ENCODE measurements around the gene PTPRG. TPM values are rescaled to one million over a fixed set of nuclear protein-coding genes. Genes with fewer than 3 reads are reported as not detected.

PTPRG gene
- total and polyA plus RNA-seq, 4 donors = 3.6 to 35.6 (median 8.1) TPM

DNA sequence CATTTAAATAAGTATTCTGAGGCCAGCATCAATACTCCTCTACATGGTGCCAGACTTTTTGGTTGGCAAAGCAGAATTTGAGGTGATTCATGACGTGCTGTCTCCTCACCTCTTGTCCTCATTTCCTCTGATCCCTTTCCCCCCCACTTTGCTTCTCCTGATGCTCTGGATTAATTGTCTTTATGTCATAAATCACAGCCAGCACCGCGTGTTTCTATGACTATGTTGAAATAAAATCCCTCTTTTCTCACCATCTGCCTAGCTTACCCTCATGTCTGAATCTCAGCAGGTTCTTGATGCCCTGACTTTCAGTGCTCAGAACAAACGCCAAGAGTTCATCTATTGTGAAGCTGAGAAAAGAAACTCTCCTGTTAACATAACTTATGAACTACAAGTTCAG, 19.7 kb upstream of the PTPRG start (continued):
- no peak for TF ChIP-seq REST (IDR thresholded peaks at IDR 0.05)
- TF ChIP-seq SP1 (IDR thresholded peaks at IDR 0.05) = no peak

- TF ChIP-seq CTCF (IDR thresholded peaks at IDR 0.05; ENCODE audit: low read depth, low read length, missing input control) (no peak), FOXA1 (IDR thresholded peaks at IDR 0.05) (no peak), GABPA (IDR thresholded peaks at IDR 0.05 in 1 of 2, conservative IDR thresholded peaks at IDR 0.05 in 1 of 2) (no peak), ZBTB33 (IDR thresholded peaks at IDR 0.05) (no peak), RAD21 (IDR thresholded peaks at IDR 0.05) (no peak), REST (IDR thresholded peaks at IDR 0.05) (no peak), YY1 (IDR thresholded peaks at IDR 0.05) (no peak), EGR1 (IDR thresholded peaks at IDR 0.05; ENCODE audit: low read depth in 2 of 2) (no peak)
- H3K36me3 ChIP-seq (ENCODE audit: control insufficient read depth in 4 of 4, insufficient read depth in 3 of 4, low read depth in 1 of 4, low read length in 3 of 4) = peaks cover 0 to 1% (median 0%) of the 10 kb centered on the region in 4 donors
- H3K9ac ChIP-seq (ENCODE audit: low read depth in 1 of 2, low read length in 2 of 2) = no peak overlapping the region
- no peaks in the 10 kb centered on the region for H3K9me3 ChIP-seq (ENCODE audit: control insufficient read depth in 4 of 4, low read length in 3 of 4)
- H3K27me3 ChIP-seq (ENCODE audit: control insufficient read depth in 4 of 4, insufficient read depth in 4 of 4, low read length in 3 of 4) = no peaks in the 10 kb centered on the region
- DNase-seq (ENCODE audit: low spot score) = no peak
- H3K4me3 ChIP-seq (ENCODE audit: low read depth in 1 of 3, low read length in 3 of 3) = no peak overlapping the region
- no peak overlapping the region for H3K27ac ChIP-seq (ENCODE audit: low read depth in 1 of 2, low read length in 2 of 2)
- 85% methylated on average over 2 of the region's 2 CpGs for WGBS
- no peaks in the 10 kb centered on the region for H3K4me1 ChIP-seq (ENCODE audit: control insufficient read depth in 4 of 4, insufficient read depth in 4 of 4, low read length in 3 of 4)
Observed at GRCh38 chr3:61545716-61546115, 15.7 kb upstream of the PTPRG start.

Measured in liver (tissue), 9 donors.